HFF-Myc (cell line): ENCODE measurements around the gene HNRNPD.
"Not testable (repeated sequence)": the region's sequence is repeated elsewhere in the genome, so short reads cannot be mapped to it uniquely, and the experiment has no call there.

Source experiments
- DNase-seq: peaks from one replicate; pipeline ENCODE4 v3.0.0-alpha.2; 2011; ENCODE audit warnings: low read depth; ENCODE audit errors: extremely low read depth
- H3K4me3 ChIP-seq: replicated peaks from 2 replicates; pipeline ENCODE4 v1.5.1; 2011; ENCODE audit warnings: low read depth, mild to moderate bottlenecking, control low read depth, low read length
- TF ChIP-seq, protein P1 (sequence below): IDR thresholded peaks from 2 replicates; pipeline ENCODE4 v1.5.1; 2012; ENCODE audit warnings: mild to moderate bottlenecking, low read depth, low read length, control low read depth; ENCODE audit errors: missing control alignments

HNRNPD gene

DNA sequence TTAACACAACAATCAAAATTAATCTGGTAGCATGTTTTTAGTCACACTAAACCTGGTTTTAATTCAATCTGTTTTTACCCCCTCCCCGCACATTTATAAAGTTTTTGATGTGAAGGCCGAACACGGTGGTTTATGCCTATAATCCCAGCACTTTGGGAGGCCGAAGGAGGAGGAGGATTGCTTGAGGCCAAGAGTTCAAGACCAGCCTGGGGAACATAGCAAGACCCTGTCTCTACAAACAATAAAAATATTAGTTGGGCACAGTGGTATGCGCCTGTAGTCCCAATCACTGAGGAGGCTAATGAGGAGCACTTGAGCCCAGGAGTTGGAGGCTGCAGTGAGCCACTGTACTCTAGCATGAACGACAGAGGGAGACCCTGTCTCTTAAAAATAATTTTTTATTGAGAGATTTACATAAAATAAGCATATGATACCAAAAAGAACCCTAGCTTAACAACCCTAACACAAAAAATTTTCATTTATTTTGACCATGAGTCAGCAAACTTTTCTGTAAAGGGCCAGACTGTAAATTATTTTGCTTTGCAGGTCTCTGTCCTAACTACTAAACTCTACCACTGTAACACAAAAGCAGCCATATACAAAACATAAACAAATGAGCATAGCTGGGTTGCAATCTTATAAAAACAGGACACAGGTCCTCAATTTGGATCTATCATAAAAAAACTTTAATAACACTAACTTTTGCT, 21.5 kb downstream of the HNRNPD start:
- no peak overlapping the region for H3K4me3 ChIP-seq
- DNase-seq = no peak
- TF ChIP-seq, protein P1, sequence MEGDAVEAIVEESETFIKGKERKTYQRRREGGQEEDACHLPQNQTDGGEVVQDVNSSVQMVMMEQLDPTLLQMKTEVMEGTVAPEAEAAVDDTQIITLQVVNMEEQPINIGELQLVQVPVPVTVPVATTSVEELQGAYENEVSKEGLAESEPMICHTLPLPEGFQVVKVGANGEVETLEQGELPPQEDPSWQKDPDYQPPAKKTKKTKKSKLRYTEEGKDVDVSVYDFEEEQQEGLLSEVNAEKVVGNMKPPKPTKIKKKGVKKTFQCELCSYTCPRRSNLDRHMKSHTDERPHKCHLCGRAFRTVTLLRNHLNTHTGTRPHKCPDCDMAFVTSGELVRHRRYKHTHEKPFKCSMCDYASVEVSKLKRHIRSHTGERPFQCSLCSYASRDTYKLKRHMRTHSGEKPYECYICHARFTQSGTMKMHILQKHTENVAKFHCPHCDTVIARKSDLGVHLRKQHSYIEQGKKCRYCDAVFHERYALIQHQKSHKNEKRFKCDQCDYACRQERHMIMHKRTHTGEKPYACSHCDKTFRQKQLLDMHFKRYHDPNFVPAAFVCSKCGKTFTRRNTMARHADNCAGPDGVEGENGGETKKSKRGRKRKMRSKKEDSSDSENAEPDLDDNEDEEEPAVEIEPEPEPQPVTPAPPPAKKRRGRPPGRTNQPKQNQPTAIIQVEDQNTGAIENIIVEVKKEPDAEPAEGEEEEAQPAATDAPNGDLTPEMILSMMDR = no peak

DNA sequence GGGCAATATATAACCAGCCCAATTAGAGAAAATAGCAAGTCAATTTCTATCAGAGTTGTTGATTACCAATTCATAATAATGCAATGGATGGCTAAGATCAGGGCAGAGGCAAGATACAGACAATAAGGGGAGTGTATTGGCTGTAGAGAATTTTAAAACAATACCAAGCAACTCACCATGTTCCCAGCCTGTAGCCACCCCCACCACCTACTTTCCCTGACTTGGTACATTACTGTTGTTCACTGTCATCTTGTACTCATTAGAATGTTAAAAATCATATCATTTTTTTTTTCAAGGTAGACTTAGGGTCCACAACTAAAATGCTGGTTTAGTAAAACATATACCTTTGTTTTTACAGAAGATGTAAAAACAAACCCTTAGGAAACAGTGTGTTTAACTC, 27.7 kb downstream of the HNRNPD start:
- DNase-seq = no peak
- no peak overlapping the region for H3K4me3 ChIP-seq
- TF ChIP-seq, protein P1 = no peak

DNA sequence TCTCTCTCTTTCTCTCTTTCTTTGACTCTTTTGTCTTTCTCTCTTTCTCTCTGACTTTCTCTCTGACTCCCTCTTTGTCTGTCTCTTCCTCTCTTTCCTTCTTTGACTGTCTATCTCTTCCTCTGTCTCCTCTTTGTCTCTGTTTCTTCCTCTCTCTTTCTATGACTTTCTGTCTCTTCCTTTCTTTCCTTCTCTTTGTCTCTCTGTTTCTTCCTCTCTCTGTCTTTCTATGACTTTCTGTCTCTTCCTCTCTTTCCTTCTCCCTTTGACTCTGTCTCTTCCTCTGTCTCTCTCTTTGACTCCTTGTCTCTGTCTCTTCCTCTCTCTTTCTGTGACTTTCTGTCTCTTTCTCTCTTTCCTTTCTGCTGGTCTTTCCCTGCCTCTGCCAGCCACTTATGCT, 38.7 kb downstream of the HNRNPD start:
- no peak for DNase-seq
- TF ChIP-seq, protein P1 = no peak

DNA sequence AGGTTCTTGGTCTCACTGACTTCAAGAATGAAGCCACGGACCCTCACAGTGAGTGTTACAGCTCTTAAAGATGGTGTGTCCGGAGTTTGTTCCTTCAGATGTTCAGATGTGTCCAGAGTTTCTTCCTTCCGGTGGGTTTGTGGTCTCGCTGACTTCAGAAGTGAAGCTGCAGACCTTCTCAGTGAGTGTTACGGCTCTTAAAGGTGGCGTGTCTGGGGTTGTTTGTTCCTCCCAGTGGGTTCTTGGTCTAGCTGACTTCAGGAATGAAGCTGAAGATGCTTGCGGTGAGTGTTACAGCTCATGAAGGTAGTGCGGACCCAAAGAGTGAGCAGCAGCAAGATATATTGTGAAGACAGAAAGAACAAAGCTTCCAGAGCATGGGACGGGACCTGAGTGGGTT, 40.1 kb downstream of the HNRNPD start:
- DNase-seq, H3K4me3 ChIP-seq: not testable (repeated sequence)

More for the DNA sequence above, 38.7 kb downstream of the HNRNPD start:
- no peak overlapping the region for H3K4me3 ChIP-seq

DNA sequence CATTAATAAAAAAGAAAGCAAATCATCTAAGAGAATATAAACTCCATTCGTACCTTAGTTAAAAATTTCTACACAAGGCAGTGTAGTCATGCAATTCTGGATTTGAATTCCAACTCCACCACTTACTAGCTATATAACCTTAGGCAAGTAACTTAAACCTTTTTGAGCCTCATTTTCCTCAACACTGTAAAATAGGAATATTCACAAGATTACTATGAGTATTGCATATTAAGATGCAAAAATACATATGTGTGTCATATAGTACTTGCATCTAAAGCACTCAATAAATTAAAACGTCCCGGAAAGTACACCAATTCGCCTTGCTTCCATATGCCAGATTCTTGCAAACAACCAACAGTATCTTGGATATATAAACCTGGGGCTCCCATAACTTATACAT, 42.0 kb downstream of the HNRNPD start:
- no peak for DNase-seq
- TF ChIP-seq, protein P1 = no peak
- no peak overlapping the region for H3K4me3 ChIP-seq

DNA sequence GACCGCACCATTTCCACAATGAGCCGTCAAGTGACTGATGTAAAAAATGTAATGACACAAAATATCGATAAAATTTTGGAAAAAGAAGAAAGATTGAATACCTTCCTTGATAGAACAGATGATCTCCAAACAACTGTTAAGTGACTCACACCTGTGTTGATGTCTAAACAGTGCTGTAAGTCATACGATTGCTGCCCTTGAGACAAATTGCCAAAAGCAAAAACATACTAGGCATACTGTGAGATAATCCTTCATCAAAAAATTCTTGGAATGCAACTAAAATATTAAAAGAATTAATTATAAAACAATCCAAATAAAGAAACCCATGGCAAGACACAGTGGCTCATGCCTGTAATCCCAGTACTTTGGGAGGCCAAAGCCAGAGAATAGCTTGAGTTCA, 53.4 kb downstream of the HNRNPD start:
- TF ChIP-seq, protein P1 = no peak
- DNase-seq = no peak
- H3K4me3 ChIP-seq = no peak overlapping the region

DNA sequence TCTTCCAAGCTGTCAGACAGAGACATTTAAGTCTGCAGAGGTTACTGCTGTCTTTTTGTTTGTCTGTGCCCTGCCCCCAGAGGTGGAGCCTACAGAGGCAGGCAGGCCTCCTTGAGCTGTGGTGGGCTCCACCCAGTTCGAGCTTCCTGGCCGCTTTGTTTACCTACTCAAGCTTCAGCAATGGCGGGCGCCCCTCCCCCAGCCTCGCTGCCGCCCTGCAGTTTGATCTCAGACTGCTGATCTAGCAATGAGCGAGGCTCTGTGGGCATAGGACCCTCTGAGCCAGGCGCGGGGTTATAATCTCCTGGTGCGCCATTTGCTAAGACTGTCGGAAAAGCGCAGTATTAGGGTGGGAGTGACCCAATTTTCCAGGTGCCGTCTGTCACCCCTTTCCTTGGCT, 70.7 kb downstream of the HNRNPD start:
- not testable (repeated sequence) for H3K4me3 ChIP-seq, DNase-seq
